Skin of body (tissue), 2 donors: ENCODE measurements around the gene TRIM22. TPM values are rescaled to one million over a fixed set of nuclear protein-coding genes. Genes with fewer than 3 reads are reported as not detected.

ENCODE experiments used
- DNase-seq: peaks from one replicate; lab custom pipeline; 2025; lab: John Stamatoyannopoulos, UW
- total RNA-seq: library from RNA; depleted of rRNA; stranded (reverse); fragments of >200 nt; gene quantifications from one replicate; pipeline ENCODE4 v1.2.3, GENCODE V29; 2014

The TRIM22 gene
- total RNA-seq, 1 donor from 2014 or later: 13.0 TPM

DNA sequence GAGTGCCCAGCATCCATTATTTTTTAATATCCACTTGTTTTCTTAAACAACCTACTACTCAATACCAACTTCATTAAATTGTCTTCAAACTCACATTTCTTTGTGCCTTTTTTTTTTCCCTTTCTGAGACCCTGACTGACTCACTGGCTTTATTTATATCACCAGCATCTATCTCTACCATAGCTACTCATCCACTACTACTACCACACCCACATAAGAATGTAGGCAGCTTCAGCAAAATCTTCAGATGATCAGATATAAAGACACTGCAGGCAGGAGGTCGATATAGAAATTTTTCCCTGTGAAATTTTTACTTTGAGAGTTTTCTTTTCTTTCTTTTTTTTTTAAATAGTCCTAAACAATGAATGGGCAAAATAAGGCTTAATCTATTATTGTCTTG, 48.8 kb downstream of the TRIM22 start:
- no peak for DNase-seq

DNA sequence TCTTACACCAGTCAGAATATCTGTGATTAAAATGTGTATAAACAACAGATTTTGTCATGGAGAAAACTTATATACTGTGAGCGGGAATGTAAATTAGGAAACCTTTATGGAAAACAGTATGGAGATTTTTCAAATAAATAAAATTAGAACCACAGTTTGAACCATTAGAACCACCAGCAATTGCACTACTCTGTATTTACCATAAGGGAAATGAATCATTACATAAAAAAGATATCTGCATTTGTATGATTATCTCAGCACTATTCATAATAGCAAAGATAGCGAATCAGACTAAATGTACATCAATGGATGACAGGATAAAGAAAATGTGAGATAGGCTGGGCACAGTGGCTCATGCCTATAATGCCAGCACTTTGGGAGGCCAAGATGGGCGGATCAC, 57.0 kb downstream of the TRIM22 start:
- no peak for DNase-seq

DNA sequence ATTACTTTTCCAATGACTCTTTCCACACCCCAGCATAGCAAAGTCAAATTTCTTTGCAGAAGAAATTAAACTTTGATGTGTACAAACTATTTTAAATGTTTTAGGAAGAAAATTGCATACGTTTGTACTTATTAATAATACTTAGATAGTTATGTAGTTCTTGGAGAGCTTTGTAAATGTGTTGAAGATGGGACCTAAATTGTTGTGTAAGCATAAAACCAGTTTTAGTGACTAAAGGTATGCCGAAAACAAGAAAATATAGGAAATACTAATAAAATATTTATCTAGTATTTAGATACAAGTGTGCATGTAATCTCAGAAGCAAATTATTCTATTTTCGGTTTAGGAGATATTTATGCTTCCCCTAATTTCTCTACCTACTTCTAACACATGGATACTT, 60.2 kb downstream of the TRIM22 start:
- DNase-seq: no peak

DNA sequence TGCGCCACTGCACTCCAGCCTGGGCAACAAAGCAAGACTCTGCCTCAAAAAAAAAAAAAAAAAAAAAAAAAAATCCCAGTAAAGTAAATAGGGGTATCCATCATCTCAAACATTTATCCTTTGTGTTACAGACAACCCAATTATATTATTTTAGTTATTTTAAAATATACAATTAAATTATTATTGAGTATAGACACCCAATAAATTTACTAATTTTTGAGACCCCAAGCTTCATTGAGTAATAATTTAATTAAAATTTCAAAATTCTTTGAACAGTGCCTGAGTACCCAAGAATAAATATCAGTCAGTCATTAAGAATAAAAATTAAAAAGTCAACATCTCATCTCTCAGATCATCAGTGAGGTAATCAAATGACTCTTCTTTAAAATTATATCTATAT, 64.4 kb downstream of the TRIM22 start, which contains the start of gene OR52N4:
TSS of gene OR52N4 (plus strand) at position 301 of the 400 bp plus-strand sequence. CDS start 498 bp downstream, outside the sequence.
- no peak for DNase-seq

Other genes starting within 250 kb of the TRIM22 start
- gene OR51I1, start 248.3 kb upstream of the TRIM22 start, total RNA-seq: 0.59 TPM
- not detected for gene OR51I2, start 240.5 kb upstream of the TRIM22 start, total RNA-seq
- not detected for gene OR52D1, start 201.1 kb upstream of the TRIM22 start, total RNA-seq
- gene UBQLN3, start 179.8 kb upstream of the TRIM22 start, total RNA-seq: 0.49 TPM
- gene UBQLNL, start 173.1 kb upstream of the TRIM22 start, total RNA-seq: 0.49 TPM
- 0.59 TPM for gene OR52H1, start 141.2 kb upstream of the TRIM22 start, total RNA-seq
- not detected for gene OR52B6, start 108.9 kb upstream of the TRIM22 start, total RNA-seq
- gene TRIM6, start 93.2 kb upstream of the TRIM22 start, total RNA-seq: 1.9 TPM
- gene TRIM34, start 64.8 kb upstream of the TRIM22 start, total RNA-seq: 5.2 TPM
- 19.0 TPM for gene TRIM5, start 4.7 kb upstream of the TRIM22 start, total RNA-seq
- not detected for gene OR56B1, start 46.7 kb downstream of the TRIM22 start, total RNA-seq
- gene OR52N4, start 64.5 kb downstream of the TRIM22 start, total RNA-seq: not detected
- not detected for gene OR52N5, start 93.6 kb downstream of the TRIM22 start, total RNA-seq
- gene OR52N1, start 101.5 kb downstream of the TRIM22 start, total RNA-seq: not detected
- not detected for gene OR52N2, start 119.1 kb downstream of the TRIM22 start, total RNA-seq
- not detected for gene OR52E6, start 152.1 kb downstream of the TRIM22 start, total RNA-seq
- not detected for gene OR52E8, start 167.9 kb downstream of the TRIM22 start, total RNA-seq
- not detected for gene OR52E4, start 190.8 kb downstream of the TRIM22 start, total RNA-seq
- not detected for gene OR52E5, start 203.4 kb downstream of the TRIM22 start, total RNA-seq